Measurements from ENCODE around the gene DMD.
"Not testable (repeated sequence)": the region's sequence is repeated elsewhere in the genome, so short reads cannot be mapped to it uniquely, and the experiment has no call there.

DMD gene

DNA sequence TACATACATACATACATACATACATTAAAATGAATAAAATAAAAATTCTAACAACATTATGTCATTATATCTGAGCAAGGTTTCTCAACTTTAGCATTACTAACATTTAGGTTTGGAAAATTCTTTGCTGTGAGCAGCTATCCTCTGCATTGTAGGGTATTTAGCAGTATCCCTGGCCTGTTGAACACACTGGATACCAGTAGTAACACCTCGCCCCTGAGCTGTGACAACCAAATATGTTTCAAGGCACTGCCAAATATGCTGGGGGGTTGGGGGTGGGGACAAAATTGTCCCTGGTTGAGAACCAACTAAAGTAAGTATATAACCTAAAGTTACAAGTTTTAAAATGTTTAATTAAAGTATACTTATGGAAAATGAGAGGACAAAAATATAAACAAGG is 1278.6 kb downstream of the DMD start:
- Histone ChIP-seq H3K9ac (ENCODE audit: low read length) (no peak overlapping the region), H3K4me3 (ENCODE audit: low read length) (no peak overlapping the region), H3K36me3 (ENCODE audit: control insufficient read depth, insufficient read depth, low read length) (no peaks in the 10 kb centered on the region), H3K4me1 (ENCODE audit: control insufficient read depth, insufficient read depth, low read length) (no peaks in the 10 kb centered on the region), H3K9me3 (ENCODE audit: control insufficient read depth, low read length) (no peaks in the 10 kb centered on the region), H3K27me3 (ENCODE audit: control insufficient read depth, insufficient read depth, low read length) (no peaks in the 10 kb centered on the region)

DNA sequence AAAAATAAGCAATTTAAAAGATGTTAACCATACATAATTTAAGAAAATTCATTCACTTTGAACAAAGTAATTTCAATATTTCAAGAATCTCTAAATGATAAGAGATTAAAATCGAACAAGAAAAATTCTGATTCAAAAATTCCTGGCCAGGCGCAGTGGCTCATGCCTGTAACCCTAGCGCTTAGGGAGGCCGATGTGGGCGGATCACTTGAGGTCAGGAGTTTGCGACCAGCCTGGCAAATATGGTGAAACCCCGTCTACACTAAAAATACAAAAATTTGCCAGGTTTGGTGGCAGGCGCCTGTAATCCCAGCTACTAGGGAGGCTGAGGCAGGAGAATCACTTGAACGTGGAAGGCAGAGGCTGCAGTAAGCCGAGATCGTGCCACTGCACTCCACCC is 1279.0 kb downstream of the DMD start:
- H3K9ac ChIP-seq (ENCODE audit: low read length); H3K4me3 ChIP-seq (ENCODE audit: low read length); H3K27me3 ChIP-seq (ENCODE audit: control insufficient read depth, insufficient read depth, low read length); H3K36me3 ChIP-seq (ENCODE audit: control insufficient read depth, insufficient read depth, low read length); H3K9me3 ChIP-seq (ENCODE audit: control insufficient read depth, low read length); H3K4me1 ChIP-seq (ENCODE audit: control insufficient read depth, insufficient read depth, low read length): not testable (repeated sequence)

DNA sequence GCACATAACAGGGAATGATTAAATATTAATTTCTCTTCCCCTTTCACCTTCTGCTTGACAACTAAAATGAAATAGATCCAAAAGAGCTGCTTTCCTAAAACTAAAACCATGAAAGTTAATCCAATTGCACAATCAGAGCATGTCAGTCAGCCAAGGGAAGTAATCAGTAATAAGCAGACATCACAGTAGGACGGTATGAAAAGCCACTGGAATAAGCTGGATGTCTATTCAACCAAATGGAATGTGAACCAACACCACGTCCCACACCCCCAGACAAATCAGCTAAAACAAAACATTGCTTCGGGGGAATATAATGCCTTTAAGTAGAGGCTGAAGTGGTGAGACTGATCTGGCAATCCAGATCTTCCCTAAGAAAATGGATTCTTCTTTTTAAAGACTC is 1280.1 kb downstream of the DMD start:
- Histone ChIP-seq H3K9me3 (ENCODE audit: control insufficient read depth, low read length) (no peaks in the 10 kb centered on the region), H3K9ac (ENCODE audit: low read length) (no peak overlapping the region)

DNA sequence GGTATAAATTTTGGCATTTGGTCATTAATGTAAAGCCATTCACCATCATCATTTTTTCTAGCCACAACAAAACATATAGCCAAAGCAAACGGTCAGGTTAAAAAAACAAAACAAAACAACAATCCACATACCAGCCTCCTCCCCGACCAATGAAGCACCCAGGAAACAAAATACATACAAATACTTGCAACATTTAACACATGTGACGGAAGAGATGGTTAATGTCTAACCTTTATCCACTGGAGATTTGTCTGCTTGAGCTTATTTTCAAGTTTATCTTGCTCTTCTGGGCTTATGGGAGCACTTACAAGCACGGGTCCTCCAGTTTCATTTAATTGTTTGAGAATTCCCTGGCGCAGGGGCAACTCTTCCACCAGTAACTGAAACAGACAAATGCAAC is 1282.0 kb downstream of the DMD start:
- Histone ChIP-seq H3K4me3 (ENCODE audit: low read length) (no peak overlapping the region), H3K4me1 (ENCODE audit: control insufficient read depth, insufficient read depth, low read length) (no peaks in the 10 kb centered on the region), H3K36me3 (ENCODE audit: control insufficient read depth, insufficient read depth, low read length) (no peaks in the 10 kb centered on the region), H3K9ac (ENCODE audit: low read length) (no peak overlapping the region), H3K9me3 (ENCODE audit: control insufficient read depth, low read length) (no peaks in the 10 kb centered on the region), H3K27me3 (ENCODE audit: control insufficient read depth, insufficient read depth, low read length) (no peaks in the 10 kb centered on the region)

More for the DNA sequence above, 1280.1 kb downstream of the DMD start:
- Histone ChIP-seq H3K4me1 (ENCODE audit: control insufficient read depth, insufficient read depth, low read length) (no peaks in the 10 kb centered on the region), H3K4me3 (ENCODE audit: low read length) (no peak overlapping the region), H3K27me3 (ENCODE audit: control insufficient read depth, insufficient read depth, low read length) (no peaks in the 10 kb centered on the region), H3K36me3 (ENCODE audit: control insufficient read depth, insufficient read depth, low read length) (no peaks in the 10 kb centered on the region)

DNA sequence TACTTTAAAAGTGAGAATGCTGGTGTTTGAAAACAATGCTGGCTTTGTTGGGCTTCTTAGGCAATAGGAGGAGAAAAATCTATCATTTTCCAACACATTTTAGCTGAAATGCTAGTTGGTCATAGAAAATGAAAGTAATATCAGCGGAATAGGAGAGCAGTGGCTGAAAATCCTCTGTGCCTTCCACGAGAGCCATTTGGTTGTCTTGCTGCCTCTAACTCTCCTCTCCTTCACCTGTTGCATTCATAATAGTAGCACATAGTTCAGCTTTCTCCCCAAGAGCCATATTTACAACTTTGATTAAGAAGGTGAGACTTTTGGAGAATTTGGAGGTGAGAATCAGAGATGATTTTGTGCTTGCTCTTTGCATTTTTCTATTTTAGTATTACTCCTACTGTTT is 1290.1 kb downstream of the DMD start:
- no peak overlapping the region for H3K9ac ChIP-seq (ENCODE audit: low read length)
- no peak overlapping the region for H3K4me3 ChIP-seq (ENCODE audit: low read length)
- no peaks in the 10 kb centered on the region for H3K9me3 ChIP-seq (ENCODE audit: control insufficient read depth, low read length)
- H3K36me3 ChIP-seq (ENCODE audit: control insufficient read depth, insufficient read depth, low read length) = no peaks in the 10 kb centered on the region
- no peaks in the 10 kb centered on the region for H3K27me3 ChIP-seq (ENCODE audit: control insufficient read depth, insufficient read depth, low read length)
- no peaks in the 10 kb centered on the region for H3K4me1 ChIP-seq (ENCODE audit: control insufficient read depth, insufficient read depth, low read length)

DNA sequence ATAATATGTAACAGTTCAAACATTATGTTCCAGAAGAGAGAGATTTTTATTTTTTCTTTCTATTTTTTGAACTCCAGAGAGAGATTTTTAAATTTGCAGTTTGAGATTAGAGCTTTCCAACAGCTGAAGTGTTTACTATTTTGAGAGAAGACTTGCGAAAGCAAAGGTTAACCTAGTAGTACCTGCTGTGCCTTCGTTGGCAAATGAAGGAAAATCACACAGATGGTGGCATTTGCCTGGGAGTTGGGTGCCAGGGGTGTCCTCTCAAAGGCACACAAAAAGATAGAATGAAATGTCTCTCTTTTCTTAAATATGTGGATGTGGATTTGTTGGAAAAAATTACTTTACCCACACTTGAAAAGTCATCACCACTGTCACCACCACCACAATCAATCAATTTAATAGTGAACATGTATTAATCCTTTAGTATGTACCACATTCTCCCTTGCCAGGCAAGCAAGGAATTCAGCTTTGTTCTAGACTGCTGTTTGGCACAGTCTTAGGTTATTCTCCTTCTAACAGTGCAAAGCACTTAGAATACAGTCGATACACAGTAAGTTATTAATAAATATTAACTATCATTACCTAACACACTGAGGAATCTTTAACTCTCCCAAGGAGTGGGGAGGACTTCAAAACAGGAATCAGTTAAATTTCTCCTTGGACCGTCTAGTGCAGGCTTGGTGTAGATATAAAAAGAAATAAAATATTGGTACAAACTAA is 1301.3 kb downstream of the DMD start:
- H3K27me3 ChIP-seq (ENCODE audit: control insufficient read depth, insufficient read depth, low read length) = no peaks in the 10 kb centered on the region
- H3K36me3 ChIP-seq (ENCODE audit: control insufficient read depth, insufficient read depth, low read length) = no peaks in the 10 kb centered on the region
- no peaks in the 10 kb centered on the region for H3K4me1 ChIP-seq (ENCODE audit: control insufficient read depth, insufficient read depth, low read length)
- H3K9ac ChIP-seq (ENCODE audit: low read length) = no peak overlapping the region
- no peak overlapping the region for H3K4me3 ChIP-seq (ENCODE audit: low read length)
- H3K9me3 ChIP-seq (ENCODE audit: control insufficient read depth, low read length) = no peaks in the 10 kb centered on the region

DNA sequence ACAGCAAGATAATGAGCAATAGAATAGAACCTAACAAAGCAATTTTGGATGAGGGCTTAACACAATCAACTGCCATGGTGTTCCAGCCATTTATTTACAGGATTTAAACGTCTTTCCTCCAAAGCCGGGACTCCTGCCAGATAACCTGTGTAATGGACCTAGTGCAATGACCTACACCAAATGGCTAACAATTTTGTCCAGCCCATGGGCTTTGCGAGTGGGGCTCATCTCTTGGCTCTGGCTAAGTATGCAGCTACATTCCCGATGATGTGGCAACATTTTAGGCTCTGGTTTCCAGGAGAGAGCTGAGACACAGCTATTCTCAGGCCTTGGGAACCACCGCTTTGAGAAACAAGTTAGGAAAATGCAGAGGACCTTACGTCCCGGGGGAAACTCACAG is 1317.2 kb downstream of the DMD start:
- no peaks in the 10 kb centered on the region for H3K9me3 ChIP-seq (ENCODE audit: control insufficient read depth, low read length)
- no peaks in the 10 kb centered on the region for H3K4me1 ChIP-seq (ENCODE audit: control insufficient read depth, insufficient read depth, low read length)
- H3K4me3 ChIP-seq (ENCODE audit: low read length) = no peak overlapping the region
- H3K9ac ChIP-seq (ENCODE audit: low read length) = no peak overlapping the region
- H3K27me3 ChIP-seq (ENCODE audit: control insufficient read depth, insufficient read depth, low read length) = no peaks in the 10 kb centered on the region
- no peaks in the 10 kb centered on the region for H3K36me3 ChIP-seq (ENCODE audit: control insufficient read depth, insufficient read depth, low read length)

DNA sequence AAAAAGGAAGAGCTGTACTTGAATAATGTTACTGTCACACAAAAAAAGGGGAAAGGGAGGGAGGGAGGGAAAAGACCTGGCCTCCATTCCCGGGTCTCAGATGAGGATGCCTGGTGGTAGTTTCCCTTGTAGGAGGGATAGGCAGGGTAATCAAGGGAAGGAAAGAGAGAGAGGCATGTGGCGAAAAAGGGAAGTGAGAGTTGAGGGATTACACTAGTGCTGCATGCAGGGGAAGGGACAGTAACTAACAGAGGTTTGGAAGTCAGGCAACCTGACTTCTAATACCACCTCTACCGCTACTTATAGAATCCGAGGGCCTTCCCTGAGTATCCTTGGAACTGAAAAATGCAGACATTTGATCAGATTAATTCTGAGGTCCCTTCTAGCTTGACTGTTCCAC is 1317.8 kb downstream of the DMD start:
- Histone ChIP-seq H3K9me3 (ENCODE audit: control insufficient read depth, low read length) (no peaks in the 10 kb centered on the region), H3K4me3 (ENCODE audit: low read length) (no peak overlapping the region), H3K9ac (ENCODE audit: low read length) (no peak overlapping the region), H3K27me3 (ENCODE audit: control insufficient read depth, insufficient read depth, low read length) (no peaks in the 10 kb centered on the region), H3K4me1 (ENCODE audit: control insufficient read depth, insufficient read depth, low read length) (no peaks in the 10 kb centered on the region), H3K36me3 (ENCODE audit: control insufficient read depth, insufficient read depth, low read length) (no peaks in the 10 kb centered on the region)

DNA sequence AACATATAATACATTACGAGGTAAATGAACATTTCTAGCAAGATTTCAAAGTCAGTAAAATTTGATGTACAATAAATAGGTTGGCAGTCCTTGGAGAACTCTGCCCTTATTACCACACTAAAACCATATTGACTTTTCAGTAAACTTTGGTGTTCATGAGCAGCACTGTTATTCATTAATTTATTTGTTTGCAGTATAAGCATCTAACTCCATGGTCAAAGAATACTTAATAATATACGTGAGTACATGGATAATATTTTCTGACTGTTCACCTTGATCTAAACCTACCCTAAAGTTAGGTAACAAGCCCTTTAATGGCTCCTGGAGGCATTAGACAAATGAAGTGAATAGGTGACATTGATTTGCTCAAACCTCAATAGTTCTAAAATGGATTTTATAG is 1322.3 kb downstream of the DMD start:
- Histone ChIP-seq H3K27me3 (ENCODE audit: control insufficient read depth, insufficient read depth, low read length) (no peaks in the 10 kb centered on the region), H3K4me1 (ENCODE audit: control insufficient read depth, insufficient read depth, low read length) (no peaks in the 10 kb centered on the region), H3K4me3 (ENCODE audit: low read length) (no peak overlapping the region), H3K9me3 (ENCODE audit: control insufficient read depth, low read length) (no peaks in the 10 kb centered on the region), H3K9ac (ENCODE audit: low read length) (no peak overlapping the region), H3K36me3 (ENCODE audit: control insufficient read depth, insufficient read depth, low read length) (no peaks in the 10 kb centered on the region)

DNA sequence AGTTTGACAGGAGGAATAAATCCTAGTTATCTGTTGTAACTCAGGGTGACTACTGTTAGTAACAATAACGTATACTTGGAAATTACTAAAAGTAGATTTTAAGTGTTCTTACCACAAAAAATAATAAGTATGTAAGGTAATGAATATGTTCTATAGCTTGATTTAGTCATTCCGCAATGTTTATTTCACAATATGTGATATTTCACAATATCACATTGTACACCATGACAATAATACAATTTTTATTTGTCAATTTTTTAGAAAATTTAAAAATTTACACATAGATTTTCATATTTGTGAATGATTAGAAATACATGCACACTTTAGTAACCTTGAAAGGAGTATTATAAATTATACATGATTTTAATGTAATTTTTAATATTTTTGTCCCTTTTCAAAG is 1326.8 kb downstream of the DMD start:
- no peaks in the 10 kb centered on the region for H3K36me3 ChIP-seq (ENCODE audit: control insufficient read depth, insufficient read depth, low read length)
- H3K27me3 ChIP-seq (ENCODE audit: control insufficient read depth, insufficient read depth, low read length) = no peaks in the 10 kb centered on the region
- no peaks in the 10 kb centered on the region for H3K9me3 ChIP-seq (ENCODE audit: control insufficient read depth, low read length)
- no peaks in the 10 kb centered on the region for H3K4me1 ChIP-seq (ENCODE audit: control insufficient read depth, insufficient read depth, low read length)
- no peak overlapping the region for H3K4me3 ChIP-seq (ENCODE audit: low read length)
- no peak overlapping the region for H3K9ac ChIP-seq (ENCODE audit: low read length)

DNA sequence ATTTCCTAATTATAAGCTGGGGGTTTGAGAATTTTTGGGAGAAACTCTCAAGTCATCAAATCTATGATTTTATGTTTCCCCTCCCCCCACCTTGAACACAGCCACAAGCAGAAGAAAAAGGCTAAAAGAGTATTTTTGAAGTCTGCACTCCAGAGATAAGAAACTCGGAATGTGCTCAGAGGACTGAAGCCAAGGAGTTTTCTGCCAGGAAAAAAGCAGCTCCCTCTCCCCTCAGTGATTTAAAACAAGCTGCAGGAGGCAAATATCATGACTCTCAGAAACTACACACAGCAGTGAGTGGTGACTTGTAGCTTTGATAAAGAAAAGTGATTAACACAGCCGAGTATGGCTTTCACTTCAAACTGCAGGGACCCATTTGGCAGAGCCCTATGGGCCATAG is 1339.3 kb downstream of the DMD start:
- no peaks in the 10 kb centered on the region for H3K36me3 ChIP-seq (ENCODE audit: control insufficient read depth, insufficient read depth, low read length)
- no peak overlapping the region for H3K4me3 ChIP-seq (ENCODE audit: low read length)
- no peaks in the 10 kb centered on the region for H3K27me3 ChIP-seq (ENCODE audit: control insufficient read depth, insufficient read depth, low read length)
- no peaks in the 10 kb centered on the region for H3K4me1 ChIP-seq (ENCODE audit: control insufficient read depth, insufficient read depth, low read length)
- no peak overlapping the region for H3K9ac ChIP-seq (ENCODE audit: low read length)
- no peaks in the 10 kb centered on the region for H3K9me3 ChIP-seq (ENCODE audit: control insufficient read depth, low read length)

DNA sequence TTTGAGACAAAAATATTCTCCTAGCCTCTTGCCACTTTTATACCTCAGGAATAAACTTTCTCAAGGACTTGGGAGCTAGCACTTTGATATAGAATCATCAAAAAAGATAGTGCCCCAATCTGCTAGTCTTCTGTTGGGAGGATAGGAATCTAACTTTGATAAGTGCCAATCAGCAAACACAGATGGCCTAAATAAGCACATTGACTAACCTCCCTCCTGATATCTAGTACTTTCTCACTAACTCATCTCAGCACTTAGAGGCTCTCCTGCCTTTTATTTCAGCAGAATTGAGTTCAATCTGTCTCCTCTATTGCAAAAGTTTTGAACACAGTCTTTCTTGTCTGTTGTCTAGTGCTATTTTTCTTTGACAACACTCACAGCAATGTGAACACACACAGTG is 1341.1 kb downstream of the DMD start:
- Histone ChIP-seq H3K9me3 (ENCODE audit: control insufficient read depth, low read length) (no peaks in the 10 kb centered on the region), H3K27me3 (ENCODE audit: control insufficient read depth, insufficient read depth, low read length) (no peaks in the 10 kb centered on the region), H3K36me3 (ENCODE audit: control insufficient read depth, insufficient read depth, low read length) (no peaks in the 10 kb centered on the region), H3K9ac (ENCODE audit: low read length) (no peak overlapping the region), H3K4me3 (ENCODE audit: low read length) (no peak overlapping the region), H3K4me1 (ENCODE audit: control insufficient read depth, insufficient read depth, low read length) (no peaks in the 10 kb centered on the region)

DNA sequence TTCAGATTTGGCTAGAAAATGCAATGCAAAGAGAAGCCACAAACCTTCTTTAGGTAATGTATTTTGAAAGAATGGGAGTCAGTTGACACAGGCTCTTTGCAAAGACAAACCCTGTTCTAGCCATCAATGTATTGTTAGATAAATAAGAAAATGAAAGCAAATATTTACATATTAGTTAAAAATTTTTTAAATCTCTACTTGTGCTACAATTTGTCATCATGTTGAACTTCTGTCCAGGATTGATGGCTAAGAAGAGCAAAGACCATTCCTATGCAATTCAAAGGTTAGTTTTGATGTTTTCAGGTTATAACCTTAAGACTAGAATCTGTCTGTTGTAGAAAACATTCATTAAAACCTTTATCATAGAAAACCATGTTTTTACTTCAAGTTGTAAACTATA is 1350.7 kb downstream of the DMD start:
- Histone ChIP-seq H3K27me3 (ENCODE audit: control insufficient read depth, insufficient read depth, low read length) (no peaks in the 10 kb centered on the region), H3K9me3 (ENCODE audit: control insufficient read depth, low read length) (no peaks in the 10 kb centered on the region), H3K36me3 (ENCODE audit: control insufficient read depth, insufficient read depth, low read length) (no peaks in the 10 kb centered on the region), H3K9ac (ENCODE audit: low read length) (no peak overlapping the region), H3K4me3 (ENCODE audit: low read length) (no peak overlapping the region), H3K4me1 (ENCODE audit: control insufficient read depth, insufficient read depth, low read length) (no peaks in the 10 kb centered on the region)

Data from mucosa of stomach (tissue), 1 donor.